Aorta (tissue), 5 donors: ENCODE data around the gene CYP20A1. TPM values are rescaled to one million over a fixed set of nuclear protein-coding genes. Genes with fewer than 3 reads are reported as not detected.
"Not testable (repeated sequence)": the region's sequence is repeated elsewhere in the genome, so short reads cannot be mapped to it uniquely, and the experiment has no call there.

Source experiments
- ATAC-seq: fragments of 200-7000 bp; cut with Tn5 transposase; one replicate; pipeline ENCODE4 v1.9.1; 2022; ENCODE audit warnings: moderate library complexity; ENCODE audit not compliant: low FRiP score
- DNase-seq, 2 donors: peaks; one replicate each; pipeline ENCODE4 v3.0.0-alpha.2; 2020
- H3K27ac ChIP-seq, 2 donors: one replicate each; pipeline ENCODE4 v1.5.1; 2013; ENCODE audit warnings: low read length in 2 of 2, mild to moderate bottlenecking in 2 of 2, moderate library complexity in 2 of 2, control low read depth in 1 of 2, inconsistent platforms in 1 of 2, low read depth in 1 of 2
- H3K27me3 ChIP-seq, 2 donors: one replicate each; pipeline ENCODE4 v1.6.1; 2013; ENCODE audit warnings: control low read depth in 1 of 2, low read length in 1 of 2, mild to moderate bottlenecking in 1 of 2, moderate library complexity in 1 of 2; ENCODE audit not compliant: insufficient read depth in 2 of 2, control insufficient read depth in 1 of 2
- H3K36me3 ChIP-seq, 2 donors: one replicate each; pipeline ENCODE4 v1.6.1; 2013; ENCODE audit warnings: control low read depth in 1 of 2, low read length in 1 of 2, mild to moderate bottlenecking in 1 of 2; ENCODE audit not compliant: insufficient read depth in 2 of 2, control insufficient read depth in 1 of 2
- H3K4me1 ChIP-seq, 2 donors: one replicate each; pipeline ENCODE4 v1.6.1; 2013; ENCODE audit warnings: low read length in 2 of 2, control low read depth in 1 of 2, mild to moderate bottlenecking in 1 of 2, moderate library complexity in 1 of 2; ENCODE audit not compliant: insufficient read depth in 2 of 2, control insufficient read depth in 1 of 2
- H3K4me3 ChIP-seq, 2 donors: one replicate each; pipeline ENCODE4 v1.5.1; 2013; ENCODE audit warnings: low read length in 2 of 2, control low read depth in 1 of 2, mild to moderate bottlenecking in 1 of 2
- H3K9me3 ChIP-seq: one replicate; pipeline ENCODE4 v1.6.1; 2013; ENCODE audit warnings: mild to moderate bottlenecking, low read length; ENCODE audit not compliant: control insufficient read depth
- WGBS, 2 donors: extraction: QIAGEN DNeasy Blood & Tissue Kit; methylation state at CpG; one replicate each; pipeline ENCODE4 v1.1.7; 2013; 5-methylcytosine and 5-hydroxymethylcytosine counted together
- intact Hi-C, 2 donors: fragments of 100-400 bp; cut with DNase I; formaldehyde crosslinking; loops; one replicate each; pipeline versions ENCODE4 v1.14.2 to v1.15.0; 2022
- polyA plus RNA-seq, 2 donors: library from polyadenylated mRNA; stranded (reverse); fragments of 200-250 nt; gene quantifications; one replicate each; pipeline ENCODE4 v1.2.3, GENCODE V29; 2013
- total RNA-seq, 2 donors: library from RNA; stranded (reverse); fragmentation: NEBNext Ultra II Directional; extraction: Animal tissue kit (Norgen Biotek cat#: 25700); gene quantifications; one replicate each; pipeline ENCODE4 v1.2.1, GENCODE V29; 2021
- donor health status: healthy with polysubstance abuse.
- donor health status: Bipolar disorder and iron deficiency.
- donor health status: DM: no; HTN: no; CAD: no.
- donor health status: DM: no; HTN: no; CAD: no.
- donor health status: DM: yes; HTN: yes; CAD: no.

The CYP20A1 gene
- total and polyA plus RNA-seq, 4 donors, result 9.7 to 28.8 (median 21.9) TPM

GRCh38 chr2:203225423-203226039, 13.3 kb upstream of the CYP20A1 start:
- WGBS, 2 donors, result 95% methylated on average over 2 of the region's 2 CpGs
- no peaks in the 10 kb centered on the region for H3K27me3 ChIP-seq
- DNase-seq (no peak), ATAC-seq (no peak)
- no peak overlapping the region for H3K4me3 ChIP-seq
- no peaks in the 10 kb centered on the region for H3K9me3 ChIP-seq
- H3K27ac ChIP-seq, result no peak overlapping the region
- H3K36me3 ChIP-seq, result no peaks in the 10 kb centered on the region
- intact Hi-C loops, result loop anchor here in 1 of 2 donors (10.0 kb wide), 1 partner anchor 229 kb away; no protein-coding TSS in a partner anchor
- H3K4me1 ChIP-seq, result no peaks in the 10 kb centered on the region

DNA sequence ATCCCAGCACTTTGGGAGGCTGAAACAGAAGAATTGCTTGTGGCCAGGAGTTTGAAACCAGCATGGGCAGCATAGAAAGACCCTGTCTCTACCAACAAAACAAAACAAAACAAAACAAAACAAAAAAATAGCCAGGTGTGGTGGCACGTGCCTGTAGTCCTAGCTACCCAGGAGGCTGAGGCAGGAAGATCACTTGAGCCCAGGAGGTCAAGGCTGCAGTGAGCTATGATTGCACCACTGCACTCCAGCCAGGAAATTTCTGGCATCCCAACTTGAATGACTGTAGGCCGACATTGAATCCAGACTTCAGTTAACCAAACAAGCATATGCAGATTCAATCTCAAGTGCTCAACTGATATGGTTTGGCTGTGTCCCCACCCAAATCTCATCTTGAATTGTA, 9.1 kb upstream of the CYP20A1 start:
- not testable (repeated sequence) for H3K9me3 ChIP-seq, DNase-seq, H3K4me3 ChIP-seq, H3K4me1 ChIP-seq, H3K36me3 ChIP-seq, H3K27me3 ChIP-seq, ATAC-seq, H3K27ac ChIP-seq
- intact Hi-C loops, result loop anchor here in 1 of 2 donors (10.0 kb wide), 1 partner anchor 225 kb away; no protein-coding TSS in a partner anchor
- WGBS, 2 donors, result 55 to 63% methylated on average over 2 of the region's 2 CpGs

DNA sequence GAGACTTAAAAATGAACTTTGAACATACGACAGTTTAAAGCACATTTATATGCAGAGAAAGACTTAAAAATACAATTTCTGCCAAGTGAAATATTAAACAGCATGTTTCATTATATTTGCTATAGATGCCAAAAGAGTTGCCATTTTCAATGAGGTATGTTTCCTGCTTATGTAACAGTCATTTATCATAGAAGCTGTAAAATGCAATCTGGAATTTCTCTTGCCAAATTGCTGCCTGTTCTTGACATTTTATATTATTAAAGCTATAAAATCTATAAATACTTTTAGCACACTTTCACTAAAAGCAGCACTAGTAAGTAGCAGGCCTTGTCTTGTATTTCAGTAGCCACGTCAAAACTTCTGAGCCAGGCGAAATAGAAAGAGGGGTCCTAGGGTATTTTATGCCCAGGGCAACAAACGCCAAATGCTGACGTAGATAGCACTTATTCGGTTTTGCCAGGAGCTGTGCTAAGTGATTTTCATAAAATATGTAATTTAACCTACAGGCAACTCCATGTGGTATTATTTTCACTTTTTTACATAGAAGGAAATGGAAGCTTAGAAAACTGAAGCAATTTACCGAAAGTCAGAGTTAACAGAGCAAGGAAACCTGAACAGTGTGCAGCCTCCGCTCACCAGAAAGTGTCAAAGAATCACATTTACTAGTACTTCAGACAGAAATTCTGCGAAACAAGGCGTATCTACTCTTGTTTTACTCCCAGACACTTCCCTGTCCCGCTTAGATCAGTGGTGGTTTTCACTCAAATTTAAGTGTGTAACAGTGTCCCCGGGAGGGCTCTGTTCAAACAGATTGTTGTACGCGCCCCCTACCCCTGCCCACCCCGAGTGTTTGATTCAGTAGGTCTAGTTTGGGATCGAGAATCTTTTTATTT, 1.2 kb upstream of the CYP20A1 start:
- no peak overlapping the region for H3K27ac ChIP-seq
- 66 to 70% methylated on average over 16 of the region's 16 CpGs for WGBS, 2 donors
- peak overlapping the region in 1 of 2 donors; percentile 45 for H3K4me3 ChIP-seq
- H3K27me3 ChIP-seq, result no peaks in the 10 kb centered on the region
- ATAC-seq, result no peak
- H3K9me3 ChIP-seq, result no peaks in the 10 kb centered on the region
- H3K4me1 ChIP-seq, result peaks cover 0 to 2% of the 10 kb centered on the region in 2 donors
- no peak for DNase-seq
- no peaks in the 10 kb centered on the region for H3K36me3 ChIP-seq
- intact Hi-C loops, result loop anchor here in 1 of 2 donors (5.0 kb wide), 1 partner anchor 325 kb away; the partner anchor contains the start of genes CARF and WDR12

DNA sequence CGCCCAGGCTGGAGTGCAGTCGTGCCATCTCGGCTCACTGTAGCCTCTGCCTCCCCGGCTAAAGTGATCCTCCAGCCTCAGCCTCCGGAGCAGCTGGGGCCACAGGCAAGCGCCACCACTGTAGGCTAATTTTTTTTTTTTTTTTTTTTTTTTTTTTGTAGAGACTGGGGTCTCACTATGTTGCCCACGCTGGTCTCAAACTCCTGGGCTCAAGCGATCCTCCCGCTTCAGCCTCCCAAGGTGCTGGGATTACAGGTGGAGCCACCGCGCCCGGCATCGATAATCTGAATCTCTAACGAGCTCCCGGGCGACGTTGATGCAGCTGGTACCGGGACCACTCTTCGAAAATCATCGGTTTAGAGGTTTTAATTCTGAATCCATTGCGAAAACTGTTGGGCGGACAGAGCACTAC, 520 bp upstream of the CYP20A1 start:
- Histone ChIP-seq H3K27me3 (no peaks in the 10 kb centered on the region), H3K4me3 (peak overlapping the region; percentile 42 to 45), H3K36me3 (no peaks in the 10 kb centered on the region), H3K27ac (peak overlapping the region in 1 of 2 donors; percentile 22), H3K4me1 (peaks cover 0 to 2% of the 10 kb centered on the region in 2 donors), H3K9me3 (no peaks in the 10 kb centered on the region)
- DNase-seq (no peak), ATAC-seq (no peak)
- intact Hi-C loops, result loop anchor here in 1 of 2 donors (5.0 kb wide), 1 partner anchor 326 kb away; the partner anchor contains the start of genes CARF and WDR12
- whole genome bisulfite sequencing, 2 donors, result 18 to 23% methylated on average over 22 of the region's 22 CpGs

- H3K4me3 ChIP-seq, result peak overlapping the region in 1 of 2 donors; percentile 14
Observed at GRCh38 chr2:203240491-203240890, 1.7 kb downstream of the CYP20A1 start.

DNA sequence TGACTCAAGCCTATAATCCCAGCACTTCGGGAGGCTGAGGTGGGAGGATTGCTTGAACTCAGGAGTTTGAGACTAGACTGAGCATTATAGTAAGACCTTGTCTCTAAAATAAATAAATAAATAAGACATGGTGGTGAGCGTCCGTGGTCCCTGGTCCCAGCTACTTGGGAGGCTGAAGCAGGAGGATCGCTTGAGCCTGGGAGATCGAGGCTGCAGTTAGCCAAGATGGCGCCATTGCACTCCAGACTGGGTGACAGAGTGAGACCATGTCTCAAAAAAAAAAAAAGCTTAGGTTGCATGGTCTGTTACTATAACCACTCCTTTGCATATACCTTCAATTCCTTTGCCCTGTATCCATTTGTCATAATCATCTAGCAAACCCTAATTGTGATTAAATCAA, 3.7 kb downstream of the CYP20A1 start:
- DNase-seq (no peak), ATAC-seq (no peak)
- no peaks in the 10 kb centered on the region for H3K9me3 ChIP-seq
- H3K36me3 ChIP-seq, result no peaks in the 10 kb centered on the region
- 96 to 97% methylated on average over 6 of the region's 6 CpGs for WGBS, 2 donors
- no peak overlapping the region for H3K27ac ChIP-seq
- no peaks in the 10 kb centered on the region for H3K27me3 ChIP-seq
- peaks cover 0 to 2% of the 10 kb centered on the region in 2 donors for H3K4me1 ChIP-seq
- no peak overlapping the region for H3K4me3 ChIP-seq
- intact Hi-C loops, result no loop called here

More at GRCh38 chr2:203240491-203240890, 1.7 kb downstream of the CYP20A1 start:
- no peak for DNase-seq
- no peak for ATAC-seq
- Histone ChIP-seq H3K27ac (no peak overlapping the region), H3K27me3 (no peaks in the 10 kb centered on the region), H3K9me3 (no peaks in the 10 kb centered on the region), H3K4me1 (peaks cover 0 to 2% of the 10 kb centered on the region in 2 donors), H3K36me3 (no peaks in the 10 kb centered on the region)
- 90% methylated on average over 5 of the region's 5 CpGs for WGBS, 2 donors
- intact Hi-C loops, result no loop called here

- no peaks in the 10 kb centered on the region for H3K27me3 ChIP-seq
- H3K4me1 ChIP-seq, result no peaks in the 10 kb centered on the region
- no peak overlapping the region for H3K27ac ChIP-seq
- 94 to 96% methylated on average over 3 of the region's 3 CpGs for WGBS, 2 donors
- intact Hi-C loops, result no loop called here
- H3K4me3 ChIP-seq, result no peak overlapping the region
- no peaks in the 10 kb centered on the region for H3K9me3 ChIP-seq
- ATAC-seq (no peak), DNase-seq (no peak)
- no peaks in the 10 kb centered on the region for H3K36me3 ChIP-seq
Observed at GRCh38 chr2:203246646-203247045, 7.8 kb downstream of the CYP20A1 start.

GRCh38 chr2:203252818-203253217, 14.0 kb downstream of the CYP20A1 start:
- Histone ChIP-seq H3K36me3 (peaks cover 4 to 5% of the 10 kb centered on the region in 2 donors), H3K27ac (no peak overlapping the region), H3K4me1 (no peaks in the 10 kb centered on the region), H3K4me3 (no peak overlapping the region), H3K9me3 (no peaks in the 10 kb centered on the region), H3K27me3 (no peaks in the 10 kb centered on the region)
- ATAC-seq (no peak), DNase-seq (no peak)
- 95 to 98% methylated on average over 13 of the region's 13 CpGs for WGBS, 2 donors
- intact Hi-C loops, result no loop called here
